Ovary (tissue), 3 donors: Measurements from ENCODE around the gene LMO7.
"Not testable (repeated sequence)": the region's sequence is repeated elsewhere in the genome, so short reads cannot be mapped to it uniquely, and the experiment has no call there.

Experiments
- CTCF ChIP-seq, 3 donors: fragments of 450-650 bp in 2 of 3; fragments of 200-600 bp in 1 of 3; IDR thresholded peaks; one replicate each; pipeline versions ENCODE4 v1.5.1 to v1.8.0; 2016 to 2022; ENCODE audit warnings: antibody characterized with exemption in 3 of 3, mild to moderate bottlenecking in 1 of 3
- EP300 ChIP-seq: sonication (generic); formaldehyde crosslinking; IDR thresholded peaks from one replicate; pipeline ENCODE4 v1.6.1; 2017; ENCODE audit warnings: antibody characterized with exemption
- POLR2A ChIP-seq: fragments of 450-650 bp; IDR thresholded peaks from one replicate; pipeline ENCODE4 v1.6.1; 2017; ENCODE audit warnings: antibody characterized with exemption, mild to moderate bottlenecking, moderate library complexity
- donor health status: DM: no; HTN: no; CAD: no.

GRCh38 chr13:75793188-75793567, 157.0 kb downstream of the LMO7 start:
- TF ChIP-seq CTCF (IDR thresholded peaks at IDR 0.05); POLR2A; EP300: not testable (repeated sequence)
